Fibroblast of skin of back (primary cell): ENCODE measurements around the gene ERI3.

Source experiments
- DNase-seq: peaks from one replicate; pipeline ENCODE4 v3.0.0-alpha.2; 2013

The ERI3 gene

GRCh38 chr1:44348061-44348485, 7.0 kb downstream of the ERI3 start:
- no peak for DNase-seq

- DNase-seq: peak; percentile 13
Measured at GRCh38 chr1:44347280-44347679, 7.8 kb downstream of the ERI3 start.

GRCh38 chr1:44346878-44347277, 8.2 kb downstream of the ERI3 start:
- DNase-seq: no peak

GRCh38 chr1:44346184-44346583, 8.9 kb downstream of the ERI3 start:
- DNase-seq: no peak

- no peak for DNase-seq
Measured at GRCh38 chr1:44345187-44345775, 9.8 kb downstream of the ERI3 start.

- no peak for DNase-seq
Measured at GRCh38 chr1:44339731-44340130, 15.3 kb downstream of the ERI3 start.

DNA sequence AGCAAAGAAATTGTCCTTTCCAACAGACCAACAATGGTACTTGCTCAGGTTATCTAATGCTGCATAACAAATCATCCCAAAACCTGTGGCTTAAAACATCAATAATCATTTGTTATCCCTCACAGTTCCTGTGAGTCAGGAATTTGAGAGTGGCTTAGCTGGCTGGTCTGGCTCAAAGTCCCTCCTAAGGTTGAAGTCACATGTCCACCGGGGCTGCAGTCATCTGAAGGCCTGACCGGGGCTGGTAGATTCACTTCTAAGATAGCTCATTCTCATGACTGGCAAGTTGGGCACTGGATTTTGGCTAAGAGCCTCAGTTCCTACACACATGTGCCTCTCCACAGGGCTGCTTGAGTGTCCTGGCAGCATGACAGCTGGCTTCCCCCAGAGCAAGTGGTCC, 16.9 kb downstream of the ERI3 start:
- DNase-seq: no peak

DNA sequence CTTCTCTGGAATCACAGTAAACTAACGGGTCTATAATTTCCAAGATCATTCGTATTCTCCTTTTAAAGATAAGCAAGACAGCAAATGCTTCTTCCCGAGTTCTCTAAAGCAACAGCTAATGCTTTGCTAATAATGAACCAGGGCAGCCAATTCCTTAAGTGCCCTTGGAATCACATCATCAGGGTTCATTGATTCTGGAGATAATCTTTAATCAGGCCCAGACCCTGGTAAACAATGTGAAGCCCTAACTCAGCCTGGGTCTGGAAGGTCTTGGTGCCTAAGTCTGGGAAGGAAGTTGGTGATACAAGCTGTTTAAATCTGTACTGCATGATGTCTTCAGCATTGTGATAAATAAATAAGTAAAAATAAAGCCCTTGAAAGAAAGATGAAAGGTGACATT, 18.4 kb downstream of the ERI3 start:
- DNase-seq: no peak

- DNase-seq: no peak
Measured at GRCh38 chr1:44334968-44335367, 20.1 kb downstream of the ERI3 start.

- DNase-seq: no peak
Measured at GRCh38 chr1:44333376-44333775, 21.7 kb downstream of the ERI3 start.

DNA sequence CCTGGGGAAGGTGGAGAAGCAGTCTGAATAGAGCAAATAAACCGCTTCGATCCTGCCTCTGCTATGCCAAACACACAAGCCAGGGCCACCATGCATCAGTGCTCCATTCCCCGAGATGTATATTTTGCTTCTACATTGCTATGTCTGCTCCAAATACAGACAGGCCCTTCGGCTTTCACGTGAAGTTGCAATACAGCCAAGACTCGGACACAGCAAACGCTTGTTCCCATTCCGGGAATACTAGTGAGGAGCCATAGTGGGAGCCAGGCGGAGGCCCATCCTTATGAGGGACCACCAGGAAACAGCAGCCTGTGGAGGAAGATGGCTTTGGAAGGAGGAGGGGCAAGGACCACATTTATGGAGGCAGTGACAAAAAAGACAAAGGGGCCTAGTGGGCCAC, 22.6 kb downstream of the ERI3 start:
- no peak for DNase-seq

GRCh38 chr1:44330935-44331334, 24.1 kb downstream of the ERI3 start:
- DNase-seq: no peak

DNA sequence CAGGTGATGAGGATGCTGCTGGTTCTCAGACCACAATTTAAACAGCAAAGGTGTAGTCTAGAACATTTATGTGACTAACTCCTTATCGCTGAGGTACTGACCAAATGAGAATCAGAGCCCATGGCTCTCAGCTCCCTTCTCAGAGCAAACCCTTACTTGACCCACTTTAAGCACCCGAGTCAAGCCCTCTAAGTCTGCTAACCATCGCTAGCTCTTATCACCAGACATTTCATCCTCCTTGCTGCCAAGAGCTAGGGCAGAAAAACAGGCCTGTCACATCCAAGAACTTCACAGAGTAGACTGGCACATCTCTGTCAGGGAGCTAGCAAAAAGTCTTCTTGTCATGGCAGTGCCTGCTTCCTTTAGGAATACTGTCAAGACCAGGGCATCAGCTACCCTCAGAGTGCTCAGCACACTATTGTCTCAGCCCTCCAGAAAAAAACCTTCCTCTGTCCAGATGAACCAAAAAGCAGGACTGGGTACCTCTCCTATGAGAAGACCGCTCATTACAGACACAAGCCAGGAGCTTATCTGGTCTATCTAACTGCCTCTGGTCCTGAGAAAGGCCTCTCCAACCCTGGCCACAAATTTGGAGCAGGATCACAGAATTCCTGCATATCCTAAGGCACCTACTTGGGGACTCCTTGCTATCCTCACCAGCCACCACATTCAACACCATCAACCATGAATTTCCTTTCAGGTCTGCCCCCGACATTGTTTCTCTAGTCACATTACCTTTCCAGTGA, 26.2 kb downstream of the ERI3 start:
- DNase-seq: no peak

- peak; percentile 100 for DNase-seq
Measured at GRCh38 chr1:44327679-44328491, 27.2 kb downstream of the ERI3 start.

GRCh38 chr1:44326821-44327465, 28.1 kb downstream of the ERI3 start:
- DNase-seq: no peak

DNA sequence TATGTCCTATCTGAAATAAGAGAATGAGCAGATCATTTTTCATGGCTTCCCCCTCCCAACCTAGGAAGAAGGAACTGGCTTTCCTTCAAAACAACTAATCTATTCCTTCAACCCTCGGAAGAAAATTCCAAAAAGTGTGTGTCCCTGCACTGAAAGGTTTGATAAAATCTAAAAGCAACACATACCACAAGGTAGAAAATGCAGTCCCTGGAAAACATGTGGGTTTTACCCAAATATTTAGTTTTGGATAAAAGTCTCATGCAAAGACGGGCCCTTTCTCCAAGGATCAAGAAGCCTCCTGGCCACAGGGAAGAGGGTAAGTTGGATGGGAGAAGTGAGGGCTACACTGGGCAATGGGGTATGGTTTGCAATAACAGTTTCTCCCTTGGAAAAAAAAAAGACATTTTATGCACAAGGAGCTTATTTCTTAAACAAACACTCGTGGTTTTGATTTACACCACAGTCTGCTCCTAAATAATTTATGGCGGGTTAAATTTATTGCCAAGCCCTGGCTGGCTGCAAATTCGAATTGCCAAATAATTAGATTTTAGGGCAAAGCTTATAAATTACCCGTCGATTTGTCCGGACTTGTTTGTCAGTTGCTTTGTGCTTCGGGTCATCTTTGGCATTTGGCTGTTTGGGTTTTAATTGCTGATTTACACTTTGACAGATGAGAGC, 28.9 kb downstream of the ERI3 start:
- DNase-seq: no peak

- no peak for DNase-seq
Measured at GRCh38 chr1:44323947-44324346, 31.1 kb downstream of the ERI3 start.

- no peak for DNase-seq
Measured at GRCh38 chr1:44322367-44322766, 32.7 kb downstream of the ERI3 start.

- DNase-seq: no peak
Measured at GRCh38 chr1:44321466-44321865, 33.6 kb downstream of the ERI3 start.

GRCh38 chr1:44318097-44319088, 36.7 kb downstream of the ERI3 start:
- DNase-seq: peak; percentile 46

DNA sequence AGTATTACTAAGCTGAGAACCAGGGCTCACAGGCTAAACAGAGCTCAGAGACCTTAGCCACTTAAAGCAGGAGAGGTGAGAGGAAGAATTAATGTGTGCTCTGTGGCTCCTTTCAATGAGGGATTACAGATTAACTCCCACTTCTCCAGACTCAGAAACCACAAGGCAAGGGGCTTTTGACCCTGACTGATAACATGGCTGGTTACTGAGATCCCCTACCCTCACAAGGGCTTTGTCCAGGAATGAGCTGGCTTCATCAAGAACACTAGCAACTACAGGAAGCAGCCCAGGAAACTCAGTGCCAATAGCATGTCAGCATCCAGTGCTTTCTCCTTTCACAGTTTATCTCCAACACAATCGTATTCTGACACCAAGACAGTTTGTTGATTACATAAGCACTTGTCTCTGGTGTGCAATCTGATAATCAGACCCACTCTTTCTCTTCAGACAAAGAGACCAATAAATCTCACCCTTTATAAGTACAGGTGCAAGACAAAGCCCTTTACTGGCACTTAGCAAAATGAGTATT, 38.8 kb downstream of the ERI3 start:
- no peak for DNase-seq
